Stimulated activated CD4-positive, alpha-beta T cell treated with anti-CD3 and anti-CD28 coated beads, TNF-alpha, amount 100 ng/mL, for 4 hours (primary cell): ENCODE measurements around the gene PIF1.

Experiments used
- DNase-seq, 3 experiments: peaks; one replicate each; pipeline ENCODE4 v3.0.0-alpha.2; 2020; ENCODE audit warnings: low read depth in 3 of 3

Gene PIF1

GRCh38 chr15:64825431-64826294, at the start of gene PIF1:
PIF1 (minus strand) TSS chr15:64825647; CDS start chr15:64824335, 1,312 bp downstream.
- DNase-seq = peak; percentile 47 to 77 (median 67)

DNA sequence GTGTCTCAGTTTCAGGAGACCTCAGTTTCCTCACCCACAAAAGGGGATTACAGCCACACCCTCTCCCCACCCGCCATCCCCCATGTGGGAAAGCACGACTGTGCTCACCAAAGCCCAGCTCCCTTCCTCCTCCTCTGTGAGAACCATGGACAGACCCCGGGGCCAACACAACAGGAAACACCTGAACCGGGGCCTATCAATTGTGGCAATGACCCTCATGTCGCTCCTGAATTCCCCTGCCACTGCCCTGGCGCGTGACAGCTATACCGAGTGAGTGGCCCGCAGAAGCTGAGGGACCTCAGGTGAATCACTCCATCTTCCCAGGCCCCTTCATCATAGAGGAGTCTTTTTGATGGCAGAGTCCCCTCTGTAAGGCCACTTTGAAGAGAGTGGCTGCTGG, 44.9 kb upstream of the PIF1 start:
- no peak for DNase-seq

DNA sequence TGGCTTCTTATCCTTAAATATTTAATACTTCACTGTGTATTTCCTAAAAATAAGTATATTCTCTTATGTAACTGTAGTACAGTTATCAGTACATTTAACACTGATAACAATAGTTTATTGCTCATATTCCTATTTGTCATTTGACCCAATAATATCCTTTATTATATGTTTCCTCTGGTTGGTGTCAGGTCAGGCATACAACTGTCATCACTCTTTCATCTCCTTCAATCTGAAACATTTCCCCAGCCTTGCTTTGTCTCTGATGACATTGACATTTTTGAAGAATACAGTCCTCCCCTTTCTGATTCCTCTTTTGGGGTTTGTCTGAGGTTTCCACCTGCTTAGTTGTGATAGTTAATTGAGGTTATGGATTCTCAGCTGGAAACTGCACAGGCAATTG, 44.1 kb upstream of the PIF1 start:
- DNase-seq = no peak

GRCh38 chr15:64865998-64866520, 40.6 kb upstream of the PIF1 start:
- no peak for DNase-seq

DNA sequence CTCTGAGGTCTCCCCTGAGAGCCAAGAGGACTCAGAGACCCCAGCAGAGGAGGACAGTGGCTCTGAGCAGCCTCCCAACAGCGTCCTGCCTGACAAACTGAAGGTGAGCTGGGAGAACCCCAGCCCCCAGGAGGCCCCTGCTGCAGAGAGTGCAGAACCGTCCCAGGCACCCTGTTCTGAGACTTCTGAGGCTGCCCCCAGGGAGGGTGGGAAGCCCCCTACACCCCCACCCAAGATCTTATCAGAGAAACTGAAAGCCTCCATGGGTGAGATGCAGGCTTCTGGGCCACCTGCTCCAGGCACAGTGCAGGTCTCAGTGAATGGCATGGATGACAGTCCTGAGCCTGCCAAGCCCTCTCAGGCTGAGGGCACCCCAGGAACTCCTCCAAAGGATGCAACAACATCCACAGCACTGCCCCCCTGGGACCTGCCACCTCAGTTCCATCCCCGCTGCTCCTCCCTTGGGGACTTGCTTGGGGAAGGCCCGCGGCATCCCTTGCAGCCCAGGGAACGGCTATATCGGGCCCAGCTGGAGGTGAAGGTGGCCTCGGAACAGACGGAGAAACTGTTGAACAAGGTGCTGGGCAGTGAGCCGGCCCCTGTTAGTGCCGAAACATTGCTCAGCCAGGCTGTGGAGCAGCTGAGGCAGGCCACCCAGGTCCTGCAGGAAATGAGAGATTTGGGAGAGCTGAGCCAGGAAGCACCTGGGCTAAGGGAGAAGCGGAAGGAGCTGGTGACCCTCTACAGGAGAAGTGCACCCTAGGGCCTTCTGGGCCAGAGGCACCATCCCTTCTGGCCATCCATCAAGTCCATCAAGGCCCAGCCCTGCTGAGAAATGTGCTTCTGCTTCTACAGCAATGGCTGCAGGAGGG, 39.9 kb upstream of the PIF1 start:
- DNase-seq = no peak

DNA sequence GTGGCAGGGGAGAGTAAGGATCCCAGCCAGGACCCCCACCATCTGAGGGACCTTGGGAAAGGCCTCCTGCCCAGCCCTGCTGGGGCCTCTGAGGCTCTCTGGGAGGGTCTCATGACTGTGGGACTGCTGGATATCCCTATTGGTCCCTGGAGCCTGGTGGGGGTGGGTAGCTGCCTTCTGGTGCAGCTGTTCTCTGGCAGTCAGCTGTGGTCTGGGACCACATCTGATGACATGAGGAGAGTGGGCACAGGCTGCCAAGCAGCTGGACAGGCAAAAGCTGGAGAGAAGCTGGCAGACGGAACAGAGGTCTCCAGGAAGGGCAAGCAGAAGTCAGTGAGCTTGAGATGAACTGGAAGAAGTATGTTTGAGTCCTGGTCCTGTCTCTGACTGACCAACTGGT, 38.6 kb upstream of the PIF1 start:
- DNase-seq = no peak

DNA sequence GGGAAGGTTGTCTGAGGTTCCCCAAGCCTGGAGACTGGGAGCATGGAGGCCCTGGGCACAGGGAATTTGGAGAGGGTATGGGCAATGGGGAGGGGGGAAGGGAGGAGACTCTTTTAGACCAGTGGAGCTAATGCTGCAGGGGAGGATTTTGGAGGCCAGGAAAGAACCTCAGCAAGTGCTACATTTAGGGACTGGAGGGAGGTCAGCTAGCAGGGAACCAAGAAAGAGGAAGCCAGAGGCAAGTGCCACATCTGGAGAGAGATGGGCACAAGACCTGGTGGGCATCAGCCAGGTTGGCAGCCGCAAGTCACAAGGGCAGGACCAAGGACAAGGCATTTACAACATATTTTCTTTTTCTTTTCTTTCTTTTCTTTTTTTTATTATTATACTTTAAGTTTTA, 37.0 kb upstream of the PIF1 start:
- DNase-seq = no peak

GRCh38 chr15:64861960-64862359, 36.5 kb upstream of the PIF1 start:
- DNase-seq = no peak

GRCh38 chr15:64861331-64861730, 35.9 kb upstream of the PIF1 start:
- no peak for DNase-seq

GRCh38 chr15:64859226-64859625, 33.8 kb upstream of the PIF1 start:
- no peak for DNase-seq

- no peak for DNase-seq
Measured at GRCh38 chr15:64858021-64858575, 32.7 kb upstream of the PIF1 start.

GRCh38 chr15:64857421-64857820, 32.0 kb upstream of the PIF1 start:
- DNase-seq = no peak

- DNase-seq = no peak
Measured at GRCh38 chr15:64856429-64857145, 31.1 kb upstream of the PIF1 start.

- DNase-seq = no peak
Measured at GRCh38 chr15:64855205-64855975, 29.9 kb upstream of the PIF1 start.

GRCh38 chr15:64854526-64854925, 29.1 kb upstream of the PIF1 start:
- no peak for DNase-seq

- no peak for DNase-seq
Measured at GRCh38 chr15:64854041-64854440, 28.6 kb upstream of the PIF1 start.

DNA sequence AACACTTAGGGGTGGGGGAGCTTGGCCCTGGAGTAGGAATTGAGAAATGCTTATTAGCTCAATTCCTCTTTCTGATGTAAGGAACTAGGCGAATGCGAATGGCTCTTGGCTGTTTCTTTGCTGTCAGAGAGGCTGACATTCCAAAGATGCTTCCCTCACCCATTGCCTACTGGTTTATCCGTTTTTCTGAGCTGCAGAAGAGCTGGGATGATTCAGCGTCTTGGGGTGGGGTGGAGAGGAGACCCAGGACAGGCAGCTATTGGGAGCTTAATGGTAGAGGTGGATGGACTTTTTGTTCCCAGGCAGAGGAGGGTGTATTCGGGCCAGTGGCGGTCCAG, 26.0 kb upstream of the PIF1 start:
- DNase-seq = no peak

DNA sequence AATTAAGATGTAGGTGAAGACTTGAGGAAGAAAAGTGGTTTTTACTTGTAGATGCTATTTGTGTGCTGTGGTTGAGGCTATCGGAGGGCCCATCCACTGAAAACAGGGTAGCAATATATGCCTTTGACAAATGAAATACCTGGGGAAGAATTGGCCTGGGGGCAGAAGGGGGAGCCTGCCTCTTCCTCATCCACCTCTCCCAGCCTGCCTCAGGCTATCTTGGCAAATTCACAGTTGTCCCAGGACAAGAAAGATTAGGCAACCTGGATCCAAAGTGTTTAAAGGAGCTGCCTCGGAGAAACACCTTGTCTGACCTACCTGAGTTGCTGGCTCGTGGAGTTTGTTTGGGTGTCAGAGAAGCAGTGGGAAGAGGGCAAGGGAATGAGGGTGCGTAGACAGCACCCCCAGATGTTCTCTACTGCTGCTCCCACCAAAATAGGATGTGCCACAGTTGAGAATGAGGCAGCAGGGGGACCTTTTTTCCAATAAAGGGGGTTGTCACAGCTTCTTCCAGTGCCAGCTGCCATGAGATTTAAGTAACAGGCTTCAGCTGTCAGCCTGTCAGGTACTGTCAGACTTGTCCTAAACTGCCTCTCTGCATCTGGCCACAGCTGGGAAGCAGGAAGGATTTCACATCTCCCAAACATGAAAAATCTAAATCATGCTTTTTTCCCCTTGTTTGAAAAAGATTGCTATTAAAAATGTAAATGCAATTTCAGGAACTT, 25.5 kb upstream of the PIF1 start:
- DNase-seq = no peak

- no peak for DNase-seq
Measured at GRCh38 chr15:64847876-64848716, 22.6 kb upstream of the PIF1 start.
